Gastroesophageal sphincter (tissue), 2 donors: ENCODE results near the gene SENP3.

Source experiments
- EP300 ChIP-seq: sonication (generic); formaldehyde crosslinking; IDR thresholded peaks from one replicate; pipeline ENCODE4 v1.6.1; 2017; ENCODE audit warnings: antibody characterized with exemption, mild to moderate bottlenecking
- POLR2A ChIP-seq, 2 donors: fragments of 450-650 bp; IDR thresholded peaks; one replicate each; pipeline ENCODE4 v1.6.1; 2017; ENCODE audit warnings: antibody characterized with exemption in 2 of 2, mild to moderate bottlenecking in 2 of 2, moderate library complexity in 1 of 2

GRCh38 chr17:7557147-7557764, 4.5 kb upstream of the SENP3 start:
- no peak for TF ChIP-seq POLR2A (IDR thresholded peaks at IDR 0.05)
- no peak for TF ChIP-seq EP300
